Suprapubic skin (tissue), 4 donors: ENCODE measurements around the gene GREM2. TPM values are rescaled to one million over a fixed set of nuclear protein-coding genes. Genes with fewer than 3 reads are reported as not detected.

ENCODE experiments used
- DNase-seq, 2 donors: peaks; one replicate each; pipeline ENCODE4 v3.0.0-alpha.2; 2019; ENCODE audit warnings: low spot score in 2 of 2
- H3K27ac ChIP-seq: fragments of 200-600 bp; sonication (generic); one replicate; pipeline ENCODE4 v1.5.1; 2019
- H3K27me3 ChIP-seq: fragments of 200-600 bp; sonication (generic); one replicate; pipeline ENCODE4 v1.5.1; 2019
- H3K36me3 ChIP-seq: fragments of 200-600 bp; sonication (generic); one replicate; pipeline ENCODE4 v1.5.1; 2019
- H3K4me1 ChIP-seq: fragments of 200-600 bp; sonication (generic); one replicate; pipeline ENCODE4 v1.5.1; 2019
- H3K4me3 ChIP-seq: fragments of 200-600 bp; sonication (generic); one replicate; pipeline ENCODE4 v1.5.1; 2019; ENCODE audit warnings: mild to moderate bottlenecking
- H3K9me3 ChIP-seq: fragments of 200-600 bp; sonication (generic); one replicate; pipeline ENCODE4 v1.5.1; 2019
- EP300 ChIP-seq: sonication (generic); formaldehyde crosslinking; IDR thresholded peaks from one replicate; pipeline ENCODE4 v1.6.1; 2017; ENCODE audit warnings: antibody characterized with exemption
- POLR2A ChIP-seq, 2 donors: fragments of 450-650 bp; IDR thresholded peaks; one replicate each; pipeline ENCODE4 v1.6.1; 2017; ENCODE audit warnings: antibody characterized with exemption in 2 of 2, mild to moderate bottlenecking in 2 of 2, moderate library complexity in 2 of 2
- POLR2AphosphoS5 ChIP-seq, 3 donors: sonication (generic); formaldehyde crosslinking; IDR thresholded peaks; one replicate each; pipeline ENCODE4 v1.6.1; 2017; ENCODE audit warnings: antibody characterized with exemption in 3 of 3
- WGBS: methylation state at CpG from one replicate; pipeline ENCODE4 v1.1.5; 2018; 5-methylcytosine and 5-hydroxymethylcytosine counted together
- total RNA-seq, 4 donors: library from RNA; depleted of rRNA; stranded (reverse); fragments of >200 nt; gene quantifications; one replicate each; pipeline ENCODE4 v1.1.0, GENCODE V29; 2016
- TF ChIP-seq, protein P1 (sequence below), 2 donors: fragments of 200-600 bp in 1 of 2; fragments of 450-650 bp in 1 of 2; sonication (generic) in 1 of 2; IDR thresholded peaks; one replicate each; pipeline ENCODE4 v1.5.1; 2016 to 2019; ENCODE audit warnings: antibody characterized with exemption in 2 of 2, mild to moderate bottlenecking in 1 of 2, moderate library complexity in 1 of 2

GREM2 gene
- total RNA-seq, 4 donors from 2014 or later: 0.11 to 1.3 (median 0.38) TPM

DNA sequence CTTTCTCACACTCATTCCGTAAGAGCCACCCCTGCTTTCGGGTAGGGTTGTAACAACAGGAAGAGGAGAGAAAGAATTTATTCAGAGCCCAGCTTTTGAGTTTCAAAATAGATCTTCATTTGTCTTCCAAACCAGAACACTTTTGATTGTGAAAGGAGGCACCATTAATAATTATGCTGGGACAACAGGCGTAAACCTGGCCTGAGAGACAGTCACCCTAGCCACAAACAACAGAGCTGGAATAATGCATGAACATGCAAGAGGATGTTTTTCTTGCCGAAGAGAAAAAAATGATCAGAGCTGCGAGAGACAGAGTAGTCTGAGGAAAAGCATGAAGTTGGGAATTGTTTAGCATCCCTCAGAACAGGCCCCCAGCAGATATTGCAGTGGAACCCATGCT is 18.5 kb upstream of the GREM2 start:
- TF ChIP-seq, protein P1, sequence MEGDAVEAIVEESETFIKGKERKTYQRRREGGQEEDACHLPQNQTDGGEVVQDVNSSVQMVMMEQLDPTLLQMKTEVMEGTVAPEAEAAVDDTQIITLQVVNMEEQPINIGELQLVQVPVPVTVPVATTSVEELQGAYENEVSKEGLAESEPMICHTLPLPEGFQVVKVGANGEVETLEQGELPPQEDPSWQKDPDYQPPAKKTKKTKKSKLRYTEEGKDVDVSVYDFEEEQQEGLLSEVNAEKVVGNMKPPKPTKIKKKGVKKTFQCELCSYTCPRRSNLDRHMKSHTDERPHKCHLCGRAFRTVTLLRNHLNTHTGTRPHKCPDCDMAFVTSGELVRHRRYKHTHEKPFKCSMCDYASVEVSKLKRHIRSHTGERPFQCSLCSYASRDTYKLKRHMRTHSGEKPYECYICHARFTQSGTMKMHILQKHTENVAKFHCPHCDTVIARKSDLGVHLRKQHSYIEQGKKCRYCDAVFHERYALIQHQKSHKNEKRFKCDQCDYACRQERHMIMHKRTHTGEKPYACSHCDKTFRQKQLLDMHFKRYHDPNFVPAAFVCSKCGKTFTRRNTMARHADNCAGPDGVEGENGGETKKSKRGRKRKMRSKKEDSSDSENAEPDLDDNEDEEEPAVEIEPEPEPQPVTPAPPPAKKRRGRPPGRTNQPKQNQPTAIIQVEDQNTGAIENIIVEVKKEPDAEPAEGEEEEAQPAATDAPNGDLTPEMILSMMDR (IDR thresholded peaks at IDR 0.05): no peak
- TF ChIP-seq POLR2AphosphoS5 (IDR thresholded peaks at IDR 0.05) (no peak), EP300 (no peak), POLR2A (IDR thresholded peaks at IDR 0.05) (no peak)
- no peaks in the 10 kb centered on the region for H3K27me3 ChIP-seq
- H3K36me3 ChIP-seq: no peaks in the 10 kb centered on the region
- WGBS: 81% methylated on average over 5 of the region's 5 CpGs
- no peak for DNase-seq
- no peak overlapping the region for H3K27ac ChIP-seq
- H3K4me1 ChIP-seq: no peaks in the 10 kb centered on the region
- H3K9me3 ChIP-seq: no peaks in the 10 kb centered on the region
- H3K4me3 ChIP-seq: no peak overlapping the region

DNA sequence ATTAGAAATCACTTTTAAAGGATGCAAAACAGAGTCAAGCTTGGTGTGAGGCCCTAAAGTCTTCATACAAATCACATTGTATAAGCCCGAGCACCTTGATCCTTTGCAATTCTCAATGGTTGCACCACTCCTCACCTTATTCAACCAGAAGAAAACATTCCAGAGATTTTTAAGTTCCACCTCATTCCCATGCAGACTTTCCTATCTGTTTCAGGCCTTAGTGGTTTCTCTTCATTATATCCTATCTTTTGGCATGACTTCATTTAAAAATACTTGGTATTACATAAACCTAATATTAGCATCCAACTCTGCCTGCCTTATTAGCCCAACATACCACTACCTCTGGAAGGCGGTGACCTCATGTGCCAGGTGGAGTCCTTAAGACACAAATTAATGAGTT is 9.3 kb upstream of the GREM2 start:
- H3K27ac ChIP-seq: no peak overlapping the region
- no peaks in the 10 kb centered on the region for H3K36me3 ChIP-seq
- TF ChIP-seq POLR2A (IDR thresholded peaks at IDR 0.05) (no peak), POLR2AphosphoS5 (IDR thresholded peaks at IDR 0.05) (no peak), EP300 (no peak)
- TF ChIP-seq, protein P1 (IDR thresholded peaks at IDR 0.05): no peak
- no peak for DNase-seq
- H3K4me3 ChIP-seq: no peak overlapping the region
- H3K9me3 ChIP-seq: no peaks in the 10 kb centered on the region
- WGBS: 94% methylated on average over 2 of the region's 2 CpGs
- no peaks in the 10 kb centered on the region for H3K4me1 ChIP-seq
- no peaks in the 10 kb centered on the region for H3K27me3 ChIP-seq

DNA sequence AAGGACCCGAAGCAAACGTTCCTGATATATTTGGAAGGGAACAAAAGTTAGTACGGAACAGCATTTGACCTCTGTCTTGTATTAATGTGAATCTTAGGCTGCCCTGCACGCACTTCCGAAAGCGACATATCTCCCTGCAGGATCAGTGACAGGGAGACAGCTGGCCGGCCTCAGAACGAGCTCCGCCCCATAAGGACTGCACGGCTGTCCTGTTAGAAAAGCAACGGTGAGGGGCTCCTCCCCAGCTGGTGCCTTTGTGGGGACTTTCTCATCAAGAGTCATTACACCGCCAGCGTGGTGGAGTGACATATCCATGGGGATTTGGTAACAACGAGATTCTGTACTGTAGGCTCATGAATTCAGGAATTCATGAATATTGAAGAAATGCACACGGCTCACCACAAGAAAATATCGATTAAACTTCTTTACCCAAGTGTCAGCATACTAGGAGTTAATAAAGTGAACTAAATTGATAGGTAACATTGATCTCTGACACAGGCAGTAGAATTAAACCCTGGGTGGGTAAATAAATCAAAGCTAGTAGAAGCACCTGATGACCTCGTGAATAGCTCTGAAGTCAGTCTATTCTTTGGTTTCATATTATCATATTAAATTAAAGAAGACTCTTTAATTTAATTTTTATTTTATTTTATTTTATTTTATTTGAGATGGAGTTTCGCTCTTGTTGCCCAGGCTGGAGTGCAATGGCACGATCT is 8.1 kb upstream of the GREM2 start:
- DNase-seq: no peak
- Histone ChIP-seq H3K4me1 (no peaks in the 10 kb centered on the region), H3K4me3 (no peak overlapping the region), H3K27me3 (no peaks in the 10 kb centered on the region), H3K9me3 (no peaks in the 10 kb centered on the region), H3K27ac (no peak overlapping the region), H3K36me3 (no peaks in the 10 kb centered on the region)
- WGBS: 64% methylated on average over 19 of the region's 19 CpGs
- TF ChIP-seq POLR2A (IDR thresholded peaks at IDR 0.05): no peak
- TF ChIP-seq POLR2AphosphoS5 (IDR thresholded peaks at IDR 0.05): no peak
- TF ChIP-seq, protein P1 (IDR thresholded peaks at IDR 0.05): no peak
- no peak for TF ChIP-seq EP300

DNA sequence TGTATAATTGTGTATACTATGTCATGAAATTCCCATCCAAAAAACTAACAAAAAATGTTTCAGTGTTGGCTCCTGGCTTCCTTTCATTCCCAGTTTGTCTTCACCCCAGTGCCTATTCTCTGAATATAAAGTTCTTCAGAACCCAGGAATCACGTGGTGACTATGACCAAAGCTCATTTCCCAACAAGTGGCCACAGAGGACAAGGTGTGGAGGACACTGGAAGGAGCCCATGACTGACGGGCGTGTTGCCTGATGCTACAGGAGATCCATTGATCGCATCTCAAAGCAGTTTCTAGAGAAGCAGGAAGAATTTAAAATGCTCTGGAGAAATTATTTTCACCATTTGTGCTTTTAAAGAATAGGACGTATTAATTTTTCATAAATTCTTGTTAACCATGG is 7.4 kb upstream of the GREM2 start:
- no peak for DNase-seq
- no peaks in the 10 kb centered on the region for H3K36me3 ChIP-seq
- H3K4me3 ChIP-seq: no peak overlapping the region
- no peak overlapping the region for H3K27ac ChIP-seq
- no peaks in the 10 kb centered on the region for H3K4me1 ChIP-seq
- H3K27me3 ChIP-seq: no peaks in the 10 kb centered on the region
- WGBS: 85% methylated on average over 5 of the region's 5 CpGs
- H3K9me3 ChIP-seq: no peaks in the 10 kb centered on the region
- no peak for TF ChIP-seq POLR2AphosphoS5 (IDR thresholded peaks at IDR 0.05)
- TF ChIP-seq, protein P1 (IDR thresholded peaks at IDR 0.05): no peak

DNA sequence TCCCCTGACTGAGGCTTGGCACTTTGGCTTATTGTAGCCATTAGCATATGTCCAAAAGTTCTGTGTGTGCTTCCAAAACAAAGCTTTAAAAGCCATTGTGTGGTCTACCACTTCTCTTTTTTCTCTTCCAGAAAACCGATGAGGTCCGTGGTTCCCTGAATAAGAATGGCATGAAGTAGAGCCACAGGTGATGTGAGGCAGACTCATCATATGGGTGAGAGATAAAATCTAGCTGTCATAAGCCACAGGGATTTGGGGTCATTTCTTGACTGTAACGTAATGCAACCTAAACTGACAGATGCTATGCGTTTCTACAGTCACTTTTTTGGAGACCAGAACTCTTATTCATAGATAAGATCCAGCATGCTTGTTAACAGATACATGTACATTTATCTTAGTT is 7.0 kb upstream of the GREM2 start:
- TF ChIP-seq, protein P1 (IDR thresholded peaks at IDR 0.05): no peak
- TF ChIP-seq POLR2AphosphoS5 (IDR thresholded peaks at IDR 0.05) (no peak), EP300 (no peak), POLR2A (IDR thresholded peaks at IDR 0.05) (no peak)
- H3K9me3 ChIP-seq: no peaks in the 10 kb centered on the region

More for the DNA sequence above, 7.0 kb upstream of the GREM2 start:
- no peak overlapping the region for H3K27ac ChIP-seq
- no peak for DNase-seq
- no peaks in the 10 kb centered on the region for H3K27me3 ChIP-seq
- H3K4me3 ChIP-seq: no peak overlapping the region
- H3K4me1 ChIP-seq: no peaks in the 10 kb centered on the region
- no peaks in the 10 kb centered on the region for H3K36me3 ChIP-seq
- WGBS: 66% methylated on average over 4 of the region's 4 CpGs
